Activated gamma-delta T cell (primary cell): ENCODE data around the gene GRM7.

Experiments
- DNase-seq: peaks from one replicate; lab custom pipeline; 2025; lab: John Stamatoyannopoulos, UW

Gene GRM7

DNA sequence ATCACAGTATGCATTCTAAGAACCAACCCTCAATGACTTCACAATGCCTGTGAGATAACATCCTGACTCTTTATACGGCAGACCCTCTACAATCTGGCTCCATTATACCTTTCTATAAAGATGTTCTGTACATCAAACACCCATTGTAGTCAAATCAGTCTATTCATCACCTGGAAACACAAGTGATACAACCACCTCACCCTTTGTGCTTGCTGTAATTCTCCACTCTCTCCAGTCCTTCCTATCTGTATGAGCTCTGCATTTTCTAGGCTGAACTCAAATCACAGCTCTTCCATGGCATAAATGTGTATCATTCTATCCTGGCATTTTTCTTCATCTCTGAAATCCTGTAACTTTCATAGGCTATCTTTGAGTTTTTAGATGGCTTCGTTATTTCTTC lies 539.4 kb downstream of the GRM7 start:
- no peak for DNase-seq

DNA sequence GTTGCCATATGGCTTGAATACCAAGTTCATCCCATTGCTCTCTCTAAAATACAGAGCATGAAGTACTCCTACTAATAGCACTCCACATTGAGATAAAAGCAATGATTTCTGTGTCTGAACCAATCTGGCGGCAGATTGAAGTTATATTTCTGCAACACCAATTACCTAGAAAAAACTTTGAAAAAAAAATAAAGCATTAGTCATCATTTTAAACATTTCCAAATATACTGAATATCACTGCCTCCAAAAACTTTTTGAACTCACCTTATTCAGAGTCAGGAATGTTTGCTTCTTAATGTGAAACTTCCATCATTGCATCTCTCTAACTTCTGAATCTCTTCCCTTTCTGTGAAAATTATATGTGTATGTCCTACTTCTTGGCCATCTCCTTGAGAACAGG lies 540.5 kb downstream of the GRM7 start:
- no peak for DNase-seq

DNA sequence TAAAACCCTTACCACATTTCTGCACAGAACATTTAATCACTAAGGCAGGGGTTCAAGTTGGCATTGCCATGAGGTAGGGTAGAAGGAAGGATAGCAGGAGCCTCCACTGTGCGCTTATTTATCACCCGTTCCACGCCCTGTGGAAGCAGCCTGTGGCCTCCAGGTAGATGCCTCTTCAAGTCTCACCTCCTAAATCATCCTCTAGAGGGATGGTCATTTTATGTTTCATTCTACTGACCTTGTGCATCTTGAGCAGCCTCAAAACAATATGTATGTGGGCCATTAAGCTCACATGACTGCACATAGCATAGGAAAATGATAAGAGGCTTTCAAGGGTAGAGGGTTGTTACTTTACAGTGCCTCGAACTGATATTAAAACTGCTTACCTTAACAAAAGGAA lies 546.2 kb downstream of the GRM7 start:
- no peak for DNase-seq

DNA sequence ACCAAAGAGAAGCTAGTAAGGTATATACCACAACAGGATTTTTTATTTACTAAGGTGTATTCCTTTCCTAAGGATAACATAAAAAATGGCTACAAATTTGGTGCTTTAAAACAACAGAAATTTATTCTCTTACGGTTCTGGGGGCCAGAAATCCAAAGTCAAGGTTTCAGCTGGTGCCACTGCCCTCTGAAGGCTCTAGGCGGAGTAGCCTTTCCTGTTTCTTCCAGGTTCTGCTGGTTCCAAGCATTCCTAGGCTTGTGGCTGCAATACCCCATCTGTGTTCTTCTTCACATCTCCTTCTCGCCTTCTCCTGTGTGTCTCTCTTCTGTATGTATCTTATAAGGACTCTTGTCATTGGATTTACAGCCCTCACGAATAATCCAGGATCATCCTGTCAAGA lies 549.9 kb downstream of the GRM7 start:
- no peak for DNase-seq

DNA sequence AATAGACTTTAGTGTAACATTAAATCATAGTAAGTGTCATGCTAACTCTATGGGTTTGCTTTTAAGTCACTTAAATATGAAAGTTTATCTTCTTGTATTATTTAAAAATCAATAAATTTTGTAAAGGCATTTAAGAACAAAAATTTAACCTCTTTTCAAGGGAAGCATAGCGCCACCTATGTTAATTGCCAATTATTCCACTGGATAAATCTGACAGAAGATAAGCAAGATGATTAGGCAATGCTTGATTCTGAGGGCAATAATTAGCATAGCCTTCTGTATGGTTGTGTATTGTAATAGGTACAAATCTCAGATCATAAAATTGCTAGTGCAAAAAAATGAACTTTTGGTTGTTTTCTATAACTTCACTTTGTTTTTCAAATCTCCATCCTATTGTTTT lies 560.1 kb downstream of the GRM7 start:
- DNase-seq, result no peak

DNA sequence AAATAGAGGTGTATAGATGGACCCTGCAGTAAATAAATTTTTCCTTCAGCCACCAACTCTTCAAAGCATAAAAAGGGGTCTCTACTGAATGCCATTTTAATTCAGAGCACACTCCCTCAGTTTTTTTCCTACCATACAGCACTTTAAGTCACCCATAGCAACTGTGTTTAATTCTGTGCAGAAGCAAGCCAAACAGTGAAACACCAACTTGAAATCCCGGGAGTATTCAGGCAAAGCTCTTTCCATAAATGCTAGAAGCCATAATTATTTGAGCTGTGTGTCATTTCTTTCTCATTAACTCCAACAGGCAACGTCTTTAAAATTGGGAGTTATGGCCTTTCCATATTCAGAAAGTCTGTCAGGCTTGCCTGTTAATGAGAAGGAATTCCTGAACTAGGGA lies 562.1 kb downstream of the GRM7 start:
- no peak for DNase-seq

DNA sequence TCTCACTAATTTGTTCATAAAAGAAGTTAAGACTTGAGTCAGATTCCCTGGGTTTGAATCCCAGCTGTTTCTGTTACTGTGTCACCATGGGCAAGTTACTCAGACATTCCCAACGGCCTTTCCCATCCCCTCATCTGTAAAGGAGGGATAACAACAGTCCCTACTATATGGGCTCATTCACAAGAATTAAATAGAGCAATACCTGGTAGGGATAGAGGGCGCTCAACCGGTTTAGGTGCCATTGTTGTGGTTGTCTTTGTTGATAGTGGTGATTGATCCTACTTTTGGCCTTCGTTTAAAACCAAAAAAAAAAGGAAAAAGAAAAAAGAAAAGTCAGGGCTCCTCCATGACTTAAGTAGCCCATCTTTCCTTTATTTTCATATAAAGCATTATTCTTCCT lies 563.1 kb downstream of the GRM7 start:
- DNase-seq, result no peak

DNA sequence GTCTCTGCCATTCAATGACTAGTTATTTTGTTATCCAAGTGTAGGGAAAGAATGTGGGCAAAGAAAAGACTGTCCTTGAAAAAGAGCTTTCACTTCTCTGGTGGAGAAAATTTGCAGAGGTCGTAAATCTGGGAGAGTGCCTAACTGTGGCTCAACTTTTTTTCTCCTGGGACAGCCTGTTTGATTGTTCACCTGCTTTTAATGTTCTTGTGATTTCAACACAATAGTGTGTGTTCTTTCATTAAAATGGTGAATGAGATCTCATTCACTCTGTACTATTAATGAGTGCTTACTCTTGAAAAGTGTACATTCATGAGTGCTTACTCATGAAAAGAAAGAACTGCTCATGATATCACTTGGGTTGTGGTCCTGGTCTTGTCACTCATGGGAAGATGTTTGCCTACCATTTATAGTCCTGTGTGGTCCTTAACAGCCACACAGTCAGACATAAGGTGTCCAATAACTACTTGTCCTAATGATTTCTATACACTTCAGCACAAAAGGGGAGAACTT lies 567.3 kb downstream of the GRM7 start:
- no peak for DNase-seq

DNA sequence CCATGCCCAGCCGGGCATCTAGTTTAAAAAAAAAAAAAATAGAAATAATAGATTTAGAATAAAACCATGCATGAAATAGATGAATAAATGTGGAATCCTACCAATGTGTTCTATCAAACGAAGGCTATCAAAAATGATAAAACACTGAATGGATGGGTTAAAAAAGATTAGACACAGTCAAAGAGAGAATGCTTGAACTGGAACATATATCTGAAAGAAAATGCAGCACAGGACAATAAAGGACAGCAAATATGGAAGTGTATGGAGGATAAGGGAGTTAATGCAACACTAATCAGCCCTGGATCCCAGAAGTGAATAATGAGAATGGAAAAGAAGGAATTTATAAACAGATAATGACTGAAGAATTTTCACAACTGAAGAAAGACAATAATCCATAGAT lies 571.7 kb downstream of the GRM7 start:
- DNase-seq, result no peak

DNA sequence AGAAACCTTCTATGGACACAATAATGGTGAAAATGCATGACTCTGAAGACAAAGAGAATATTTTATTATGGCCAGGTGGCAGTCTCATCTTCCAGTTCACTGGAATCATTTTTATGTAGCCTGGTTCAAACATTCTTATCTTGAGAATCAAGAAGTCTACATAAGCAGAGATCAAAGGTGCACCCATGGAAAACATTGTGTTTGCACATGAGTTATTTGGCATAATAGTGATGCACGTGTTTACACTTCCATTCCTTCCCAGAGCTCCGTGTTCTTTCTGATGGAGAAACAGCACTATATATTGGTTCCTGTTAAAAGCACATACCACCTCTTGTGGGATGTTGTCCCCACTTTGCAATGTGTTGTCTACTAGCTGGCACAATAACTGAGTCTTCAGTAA lies 572.2 kb downstream of the GRM7 start:
- no peak for DNase-seq

DNA sequence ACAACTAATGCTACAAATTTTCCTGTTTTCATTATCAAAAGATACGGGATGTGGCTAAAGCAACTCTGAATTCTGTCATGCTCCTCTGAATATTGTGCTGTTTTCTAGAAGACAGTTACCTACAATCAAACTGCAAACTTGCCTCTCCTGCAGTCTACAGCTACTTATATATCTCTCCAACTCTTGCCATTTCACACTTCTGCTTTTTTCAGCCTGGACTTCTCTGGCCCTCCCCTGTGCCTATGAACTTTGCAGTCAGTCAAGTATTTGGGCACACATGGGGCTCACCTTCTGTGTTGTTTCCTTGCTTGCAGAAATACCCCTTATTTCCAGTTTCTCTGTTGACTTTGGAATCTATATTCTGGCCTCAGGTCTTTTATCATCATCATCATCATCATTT lies 575.6 kb downstream of the GRM7 start:
- DNase-seq, result no peak

DNA sequence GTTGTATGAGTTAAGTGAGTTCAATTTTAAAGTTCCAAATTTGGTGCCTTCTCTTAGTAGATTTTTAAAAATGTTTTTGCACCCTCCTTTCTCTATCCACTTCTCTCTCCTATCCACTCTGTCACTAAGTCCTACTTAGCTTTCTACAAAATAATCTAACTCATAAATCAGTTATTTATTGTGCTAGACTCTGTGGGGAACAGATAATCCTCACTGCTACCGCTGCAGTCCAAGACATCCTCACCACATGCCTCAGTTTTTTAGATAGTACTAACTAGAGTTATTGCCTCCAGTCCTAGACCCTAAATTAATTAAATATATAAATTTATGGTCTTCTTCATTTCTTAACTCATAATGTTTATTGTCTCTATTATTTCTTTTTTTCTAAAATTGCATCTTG lies 576.3 kb downstream of the GRM7 start:
- no peak for DNase-seq

DNA sequence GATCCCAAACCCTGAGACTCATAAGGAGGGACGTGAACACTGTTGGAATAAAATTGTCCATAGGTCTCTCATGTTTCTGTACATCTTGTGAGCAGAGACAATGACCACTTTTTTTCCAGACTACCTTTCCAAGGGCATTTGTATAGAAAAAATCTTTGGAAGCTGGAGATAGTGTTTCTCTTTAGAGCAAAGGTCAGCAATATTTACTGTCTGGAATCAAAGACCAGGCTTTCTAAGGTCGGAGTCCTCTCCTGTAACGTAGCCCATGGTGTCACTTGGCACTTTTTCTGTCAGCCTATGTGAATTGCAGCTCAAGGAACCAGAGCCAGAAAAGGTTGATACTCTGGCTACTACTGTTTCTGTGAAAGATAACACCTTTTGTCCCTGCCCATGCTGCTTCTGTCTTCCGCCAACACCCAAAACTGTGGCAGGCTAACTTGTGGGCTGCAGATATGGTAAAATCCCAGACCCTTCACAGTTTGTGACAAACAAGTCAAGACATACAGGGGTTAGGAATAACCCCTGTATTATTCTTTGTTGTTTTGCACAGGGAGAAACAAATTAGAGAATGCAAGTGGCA lies 578.3 kb downstream of the GRM7 start:
- no peak for DNase-seq

DNA sequence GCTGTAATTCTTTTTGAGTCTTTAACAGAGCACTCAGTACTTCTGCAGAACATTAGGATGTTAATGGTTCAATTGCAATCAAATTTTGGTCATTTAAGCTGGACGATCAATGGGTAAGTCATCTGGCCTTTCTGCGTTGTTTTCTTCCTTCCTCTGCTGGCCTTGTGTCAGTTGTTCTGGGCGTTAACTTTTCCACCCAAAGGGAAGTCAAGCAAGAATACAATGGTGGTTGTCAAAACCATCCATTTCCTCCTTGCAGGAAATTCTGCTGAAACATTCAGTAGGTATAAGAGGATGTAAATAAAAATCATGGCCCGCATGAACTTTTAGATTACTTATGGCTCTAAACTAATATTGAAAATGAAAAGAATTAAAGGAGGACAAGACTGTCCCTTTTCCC lies 584.0 kb downstream of the GRM7 start:
- no peak for DNase-seq

DNA sequence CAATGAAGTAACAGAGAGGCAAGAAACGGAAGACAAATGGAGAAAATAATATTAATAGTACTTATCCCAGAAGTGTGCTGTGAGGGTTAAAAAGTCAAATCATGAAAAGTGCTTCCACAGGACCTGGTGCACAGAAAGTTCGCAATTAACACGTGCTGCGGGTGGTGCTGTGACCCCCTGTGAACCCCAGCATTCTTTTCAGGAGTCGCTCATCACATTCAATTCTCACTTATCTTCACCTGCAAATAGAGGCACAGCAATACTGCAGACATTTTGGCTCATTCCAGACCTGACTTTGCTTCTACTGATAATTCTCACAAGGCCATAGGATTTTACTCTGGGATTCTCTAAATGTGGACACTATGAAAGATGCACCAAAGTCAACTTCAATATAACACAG lies 584.4 kb downstream of the GRM7 start:
- DNase-seq, result no peak

DNA sequence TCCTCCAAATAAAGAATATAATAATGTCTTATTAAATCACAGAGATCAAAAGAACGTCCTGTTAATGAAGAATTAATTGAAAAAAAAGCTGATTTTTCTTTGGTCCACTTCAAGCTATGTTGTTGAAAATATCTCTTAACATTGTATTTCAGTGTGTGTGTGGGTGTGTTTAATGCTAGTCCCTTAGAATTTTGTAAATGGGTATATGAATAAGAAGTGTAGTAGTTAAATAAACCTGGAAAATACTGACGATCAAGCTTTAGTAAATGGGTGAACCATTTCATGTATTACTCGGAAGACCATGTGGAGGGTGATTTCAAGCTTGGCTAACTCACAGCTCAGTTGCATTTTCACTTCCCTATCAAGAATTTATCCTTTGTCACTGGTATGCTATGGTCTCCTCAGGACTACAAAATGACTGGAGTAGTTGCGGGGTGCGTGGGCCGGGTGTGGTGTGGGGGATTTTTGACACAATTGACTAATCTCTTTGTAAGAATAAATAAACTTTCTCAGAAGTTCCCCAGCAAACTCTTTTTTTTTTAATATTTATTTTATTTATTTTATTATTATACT lies 586.4 kb downstream of the GRM7 start:
- no peak for DNase-seq

DNA sequence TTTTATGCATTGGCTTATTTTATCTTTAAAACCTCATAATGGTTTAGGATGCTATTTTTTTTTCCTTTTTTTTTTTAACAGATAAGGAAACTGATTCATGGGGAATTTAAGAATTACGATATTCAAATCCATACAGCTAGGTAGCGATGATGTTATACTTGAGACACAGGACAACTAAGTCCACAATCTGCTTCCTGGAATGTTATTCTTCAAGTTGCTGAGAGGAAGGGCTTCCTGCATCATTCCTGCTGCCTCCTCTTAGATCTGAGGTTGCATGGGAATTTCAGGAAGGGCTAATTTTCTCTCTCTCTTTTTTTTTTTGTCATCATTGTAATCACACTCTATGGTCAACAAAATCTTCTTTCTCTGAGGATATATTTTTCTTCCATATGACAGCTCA lies 595.5 kb downstream of the GRM7 start:
- DNase-seq, result no peak

DNA sequence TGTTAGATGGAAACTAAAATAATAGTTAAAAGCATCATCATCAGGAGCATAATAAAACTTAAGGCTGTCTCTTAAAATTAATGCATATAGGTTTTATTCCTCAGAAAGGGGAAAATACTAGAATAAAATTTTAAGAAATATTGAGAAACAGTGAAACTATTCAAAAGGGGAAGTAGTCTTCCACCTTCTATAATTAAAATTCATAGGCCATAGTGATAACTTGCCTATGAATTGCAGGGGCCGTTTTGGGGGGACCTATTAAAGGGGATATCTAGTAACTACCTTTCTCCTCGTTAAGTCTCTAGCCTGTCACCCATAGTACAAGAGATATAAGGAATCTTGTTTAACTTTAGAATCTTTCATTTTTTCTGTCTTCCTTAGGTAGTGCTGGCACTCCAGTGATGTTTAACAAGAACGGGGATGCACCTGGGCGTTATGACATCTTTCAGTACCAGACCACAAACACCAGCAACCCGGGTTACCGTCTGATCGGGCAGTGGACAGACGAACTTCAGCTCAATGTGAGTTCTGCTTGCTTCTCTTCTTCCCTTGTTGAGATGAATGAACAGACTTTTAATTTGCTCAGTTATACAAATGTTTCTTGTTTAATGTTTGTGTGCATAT lies 600.4 kb downstream of the GRM7 start:
- no peak for DNase-seq

DNA sequence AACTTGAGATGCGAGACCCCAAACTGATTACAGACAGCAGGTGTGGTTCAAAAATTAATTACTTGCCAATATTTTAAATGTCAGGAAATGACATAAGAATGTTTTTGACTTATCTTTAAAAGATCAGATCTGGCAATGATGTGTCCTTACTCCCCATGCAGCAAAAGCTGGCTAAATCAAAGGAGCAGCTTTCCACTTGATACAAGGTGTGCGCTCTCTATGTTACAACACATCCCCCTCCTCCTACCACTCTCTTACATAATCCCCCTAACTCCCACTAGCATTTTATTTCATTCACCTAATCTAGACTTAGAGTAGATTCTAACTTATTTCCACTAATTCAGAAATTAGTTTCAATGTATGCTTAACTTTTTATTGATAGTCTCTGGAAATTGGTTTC lies 609.0 kb downstream of the GRM7 start:
- DNase-seq, result no peak

DNA sequence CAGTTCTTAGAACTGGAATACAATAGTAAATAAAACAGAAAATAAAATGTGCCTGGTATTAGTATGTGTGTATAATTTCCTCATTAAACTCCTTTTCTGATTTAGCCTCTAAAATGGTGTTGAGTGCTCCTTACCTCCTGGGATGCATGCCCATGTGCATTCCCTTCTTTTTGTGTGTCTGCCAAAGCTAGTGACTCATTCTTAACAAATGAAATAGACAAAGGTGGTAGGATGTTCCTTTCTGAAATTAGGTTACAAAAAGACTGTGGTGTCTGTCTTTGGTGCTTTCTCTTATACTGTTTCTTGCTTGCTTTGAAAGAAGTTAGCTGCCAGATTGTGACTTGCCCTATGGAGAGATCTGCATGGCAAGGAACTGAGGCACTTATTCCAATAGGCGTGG lies 623.7 kb downstream of the GRM7 start:
- DNase-seq, result no peak

DNA sequence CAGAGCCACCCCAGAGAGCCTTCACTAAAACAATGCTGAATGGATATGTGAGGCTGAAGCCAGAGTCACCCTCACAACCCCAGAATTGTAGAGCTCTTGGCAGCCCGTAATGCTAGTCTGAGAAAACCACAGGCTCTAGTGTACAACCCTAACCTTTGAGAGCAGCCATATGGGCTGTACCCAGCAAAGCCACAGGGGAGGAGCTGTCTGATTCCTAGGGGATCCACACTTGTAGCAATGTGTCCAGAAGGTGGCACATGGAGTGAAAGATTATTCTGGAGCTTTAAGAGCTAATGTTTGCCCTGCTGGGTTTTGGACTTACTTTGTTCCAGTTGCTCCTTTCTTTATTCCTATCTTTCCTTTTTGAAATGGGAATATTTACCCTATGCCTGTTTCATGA lies 626.8 kb downstream of the GRM7 start:
- DNase-seq, result no peak

DNA sequence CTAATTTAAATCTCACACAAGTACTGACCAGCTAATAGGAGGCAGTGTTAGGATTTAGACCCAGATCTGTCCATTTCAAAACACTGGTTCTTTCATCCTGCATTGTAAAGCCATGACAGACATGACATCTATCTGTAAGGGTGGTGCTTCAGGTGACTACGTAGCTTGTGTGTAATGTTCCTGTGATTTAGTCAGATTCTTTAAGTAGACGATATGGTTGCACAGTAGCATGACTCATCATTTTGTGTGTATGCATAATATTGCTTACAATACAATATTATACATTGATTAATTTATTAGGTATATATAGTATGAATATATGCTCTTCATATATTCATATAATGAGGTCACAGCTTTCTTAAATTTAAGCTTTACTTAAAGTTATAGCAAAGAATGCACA lies 628.5 kb downstream of the GRM7 start:
- DNase-seq, result no peak

DNA sequence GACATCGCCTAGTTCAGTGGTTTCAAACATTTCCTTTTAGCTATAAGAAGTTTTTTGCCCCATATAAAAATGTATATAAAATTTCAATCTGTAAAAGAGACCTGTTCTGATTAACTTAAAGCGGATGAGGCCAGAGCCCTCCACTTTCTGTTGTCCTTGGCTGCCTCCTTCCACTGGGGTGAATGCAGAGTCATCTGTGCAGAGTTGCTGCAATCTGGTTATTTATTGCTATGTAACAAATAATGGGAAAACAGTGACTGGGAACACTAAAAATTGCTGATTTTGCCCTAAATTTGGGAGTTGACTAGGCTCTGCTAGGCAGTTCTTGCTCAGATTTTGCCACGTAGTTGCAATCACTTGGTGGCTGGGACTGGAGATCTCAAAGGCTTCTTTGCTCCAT lies 637.8 kb downstream of the GRM7 start:
- DNase-seq, result no peak

DNA sequence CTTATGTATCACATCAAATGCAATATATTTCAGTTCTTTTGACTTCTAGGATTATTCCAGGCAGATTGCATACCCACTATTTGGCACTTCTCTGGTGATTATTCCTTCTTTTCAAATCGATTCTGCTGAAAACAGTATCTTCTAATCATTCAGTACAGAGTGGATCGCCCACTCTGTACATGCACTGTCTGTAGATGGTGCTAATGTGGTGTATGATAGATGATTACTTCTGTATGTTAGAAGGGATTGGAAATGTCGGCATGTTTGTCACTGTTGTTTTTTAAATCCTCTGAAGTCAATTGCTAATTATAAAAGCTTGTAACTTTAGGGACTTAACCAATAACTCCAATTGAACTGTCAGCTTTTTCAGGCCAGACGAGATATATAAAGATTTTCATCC lies 642.5 kb downstream of the GRM7 start:
- no peak for DNase-seq
